Heart right ventricle (tissue), 16 donors: ENCODE results near the gene PDIA6. TPM values are rescaled to one million over a fixed set of nuclear protein-coding genes. Genes with fewer than 3 reads are reported as not detected.

Experiments used
- ATAC-seq, 8 donors: fragments of 200-7000 bp; cut with Tn5 transposase; one replicate each; pipeline ENCODE4 v1.9.1; 2020; ENCODE audit warnings: mild to moderate bottlenecking in 8 of 8, moderate library complexity in 8 of 8, moderate number of reproducible peaks in 1 of 8
- DNase-seq, 2 donors: peaks; one replicate each; pipeline ENCODE4 v3.0.0-alpha.2; 2020
- H3K27ac ChIP-seq, 10 donors: fragments of 200-600 bp; sonication (generic) in 2 of 10; one replicate each; pipeline versions ENCODE4 v1.5.0 to v1.8.0; 2020 to 2022; ENCODE audit warnings: mild to moderate bottlenecking in 3 of 10
- H3K27me3 ChIP-seq, 7 donors: fragments of 200-600 bp; one replicate each; pipeline ENCODE4 v1.8.0; 2021 to 2022; ENCODE audit warnings: mild to moderate bottlenecking in 2 of 7
- H3K36me3 ChIP-seq, 9 donors: fragments of 200-600 bp; sonication (generic) in 1 of 9; one replicate each; pipeline versions ENCODE4 v1.5.0 to v1.8.0; 2020 to 2022; ENCODE audit warnings: mild to moderate bottlenecking in 2 of 9
- H3K4me1 ChIP-seq, 9 donors: fragments of 200-600 bp; sonication (generic) in 1 of 9; one replicate each; pipeline versions ENCODE4 v1.5.0 to v1.8.0; 2020 to 2022; ENCODE audit warnings: mild to moderate bottlenecking in 4 of 9
- H3K4me3 ChIP-seq, 10 donors: fragments of 200-600 bp; sonication (generic) in 2 of 10; one replicate each; pipeline versions ENCODE4 v1.5.0 to v1.8.0; 2020 to 2022; ENCODE audit warnings: mild to moderate bottlenecking in 7 of 10, moderate library complexity in 2 of 10
- H3K9me3 ChIP-seq, 11 donors: fragments of 200-600 bp in 10 of 11; sonication (generic) in 2 of 11; one replicate each; pipeline versions ENCODE4 v1.5.0 to v1.8.0; 2013 to 2022; ENCODE audit warnings: mild to moderate bottlenecking in 2 of 11, control low read depth in 1 of 11, moderate library complexity in 1 of 11
- WGBS, 2 donors: extraction: QIAGEN DNeasy Blood & Tissue Kit; methylation state at CpG; one replicate each; pipeline ENCODE4 v1.1.7; 2013; ENCODE audit warnings: inconsistent platforms in 1 of 2; 5-methylcytosine and 5-hydroxymethylcytosine counted together
- intact Hi-C, 10 donors: fragments of 100-400 bp; cut with DNase I; formaldehyde crosslinking; loops; one replicate each; pipeline versions ENCODE4 v1.11.1 to v1.14.2; 2022
- polyA plus RNA-seq, 2 donors: library from polyadenylated mRNA; stranded (reverse); fragments of 200-250 nt; gene quantifications; one replicate each; pipeline ENCODE4 v1.2.3, GENCODE V29; 2013
- total RNA-seq, 10 donors: library from RNA; stranded (reverse); fragmentation: NEBNext Ultra II Directional in 3 of 10; extraction: Animal tissue kit (Norgen Biotek cat#: 25700) in 3 of 10; gene quantifications; one replicate each; pipeline versions ENCODE4 v1.2.1 to v1.2.4, GENCODE V29; 2021 to 2023
- TF ChIP-seq, protein P1 (sequence below), 9 donors: fragments of 200-600 bp; sonication (generic) in 2 of 9; IDR thresholded peaks; one replicate each; pipeline versions ENCODE4 v1.5.0 to v1.8.0; 2021 to 2022; ENCODE audit warnings: antibody characterized with exemption in 9 of 9, mild to moderate bottlenecking in 5 of 9, moderate library complexity in 1 of 9
- donor health status: Arrhythmogenic right ventricular cardiomyopathy.
- donor health status: ischemic (EF 13 %, LVEDD 7.1; RV severe dilation, severe dysfunction).
- donor health status: healthy with polysubstance abuse.
- donor health status: DM: no; HTN: yes; CAD: no.
- donor health status: DM: no; HTN: no; CAD: no.
- donor health status: ischemic (EF 25% LVEDD 6.9; RV normal size, moderate dysfunction).
- donor health status: ischemic (EF 25% LVEDD 5.7; RV mildly dilated, moderate dysfunction).
- donor health status: healthy.
- donor health status: DM: yes; HTN: yes; CAD: no.
- donor health status: Ischemic cardiomyopathy.
- donor health status: ischemic (EF 35%, LVEDD 5.7; RV mildly dilated, moderate dysfunction).
- donor health status: nonischemic (EF 11% LVEDD 7.7; RV severe dilation, severe dysfunction).
- donor health status: DM: yes; HTN: yes; CAD: no.
- donor health status: PGD.
- donor health status: ischemic (EF 29% LVEDD 5.4; RV normal size, mild dysfunction).
- donor health status: nonischemic (EF 23%, LVEDD 6.1; RV moderate dilation, normal function).

The PDIA6 gene
- total and polyA plus RNA-seq, 12 donors = 24.7 to 317 (median 107) TPM

DNA sequence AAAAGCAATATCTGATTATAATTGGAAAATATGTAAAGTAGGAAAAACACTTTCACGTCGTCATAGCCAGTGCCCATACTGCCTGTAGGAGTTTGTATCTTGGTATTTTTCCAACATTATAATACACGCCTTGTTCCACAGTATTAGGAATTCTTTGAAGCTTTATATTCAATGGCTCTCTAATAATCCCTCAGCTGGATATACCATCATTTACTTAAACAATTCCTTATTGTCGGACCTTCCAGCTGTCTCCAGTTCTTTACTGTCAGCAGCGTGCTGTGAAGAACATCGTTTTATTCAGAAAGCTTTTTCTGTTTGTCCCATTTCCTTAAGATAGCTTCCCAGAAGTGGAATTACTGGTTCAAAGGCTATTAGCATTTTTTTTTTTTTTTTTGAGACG, 59.4 kb downstream of the PDIA6 start:
- Histone ChIP-seq H3K9me3 (no peaks in the 10 kb centered on the region), H3K27ac (no peak overlapping the region), H3K36me3 (no peaks in the 10 kb centered on the region), H3K4me1 (no peaks in the 10 kb centered on the region), H3K27me3 (peaks cover 0 to 7% (median 4%) of the 10 kb centered on the region in 7 donors), H3K4me3 (no peak overlapping the region)
- intact Hi-C loops = no loop called here
- WGBS, 2 donors = 64% methylated on average over 7 of the region's 7 CpGs
- no peak for ATAC-seq
- no peak for DNase-seq
- TF ChIP-seq, protein P1, sequence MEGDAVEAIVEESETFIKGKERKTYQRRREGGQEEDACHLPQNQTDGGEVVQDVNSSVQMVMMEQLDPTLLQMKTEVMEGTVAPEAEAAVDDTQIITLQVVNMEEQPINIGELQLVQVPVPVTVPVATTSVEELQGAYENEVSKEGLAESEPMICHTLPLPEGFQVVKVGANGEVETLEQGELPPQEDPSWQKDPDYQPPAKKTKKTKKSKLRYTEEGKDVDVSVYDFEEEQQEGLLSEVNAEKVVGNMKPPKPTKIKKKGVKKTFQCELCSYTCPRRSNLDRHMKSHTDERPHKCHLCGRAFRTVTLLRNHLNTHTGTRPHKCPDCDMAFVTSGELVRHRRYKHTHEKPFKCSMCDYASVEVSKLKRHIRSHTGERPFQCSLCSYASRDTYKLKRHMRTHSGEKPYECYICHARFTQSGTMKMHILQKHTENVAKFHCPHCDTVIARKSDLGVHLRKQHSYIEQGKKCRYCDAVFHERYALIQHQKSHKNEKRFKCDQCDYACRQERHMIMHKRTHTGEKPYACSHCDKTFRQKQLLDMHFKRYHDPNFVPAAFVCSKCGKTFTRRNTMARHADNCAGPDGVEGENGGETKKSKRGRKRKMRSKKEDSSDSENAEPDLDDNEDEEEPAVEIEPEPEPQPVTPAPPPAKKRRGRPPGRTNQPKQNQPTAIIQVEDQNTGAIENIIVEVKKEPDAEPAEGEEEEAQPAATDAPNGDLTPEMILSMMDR (IDR thresholded peaks at IDR 0.05) = no peak

DNA sequence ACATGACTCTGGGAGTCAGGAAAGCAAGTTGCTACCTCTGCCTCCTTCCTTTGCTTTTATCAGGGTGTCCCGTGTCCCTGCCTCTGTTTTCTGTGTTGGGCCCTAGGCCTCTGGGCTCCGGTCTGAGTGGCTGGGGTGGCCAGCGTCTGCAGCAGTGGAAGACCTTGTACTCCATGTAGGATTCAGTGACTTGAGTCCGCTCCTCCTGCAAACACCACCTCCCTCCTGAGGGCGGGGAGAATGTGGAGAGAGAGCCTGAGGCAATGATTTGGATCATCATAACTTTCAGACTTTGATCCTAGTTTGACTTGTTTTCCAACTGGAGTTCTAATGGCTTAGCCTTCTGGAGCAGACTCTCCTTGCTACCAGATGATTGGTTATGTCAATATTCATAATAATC, 60.3 kb downstream of the PDIA6 start:
- DNase-seq (no peak), ATAC-seq (no peak)
- Histone ChIP-seq H3K27ac (no peak overlapping the region), H3K27me3 (peaks cover 0 to 6% (median 4%) of the 10 kb centered on the region in 7 donors), H3K9me3 (no peaks in the 10 kb centered on the region), H3K4me3 (no peak overlapping the region), H3K4me1 (no peaks in the 10 kb centered on the region), H3K36me3 (no peaks in the 10 kb centered on the region)
- TF ChIP-seq, protein P1 (IDR thresholded peaks at IDR 0.05) = no peak
- 82 to 90% methylated on average over 5 of the region's 5 CpGs for WGBS, 2 donors
- intact Hi-C loops = no loop called here

DNA sequence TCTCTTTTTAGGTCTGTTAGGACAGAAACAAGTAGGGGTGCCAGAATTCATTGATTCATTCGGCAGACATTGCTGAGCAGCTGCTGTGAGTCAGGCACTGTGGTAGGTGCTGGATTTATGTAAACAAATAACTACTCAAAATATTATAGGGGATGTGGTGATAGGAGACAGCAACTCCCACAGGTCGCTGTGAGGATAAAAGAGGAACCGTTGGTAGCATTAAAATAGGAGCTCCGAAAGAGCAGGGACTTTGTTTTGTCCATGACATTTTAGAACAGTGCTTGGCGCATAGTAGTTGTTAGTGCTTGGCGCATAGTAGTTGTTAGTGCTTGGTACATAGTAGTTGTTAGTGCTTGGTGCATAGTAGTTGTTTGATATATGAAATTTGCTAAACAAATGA, 62.0 kb downstream of the PDIA6 start:
- Histone ChIP-seq H3K4me1 (no peaks in the 10 kb centered on the region), H3K9me3 (no peaks in the 10 kb centered on the region), H3K4me3 (no peak overlapping the region), H3K36me3 (no peaks in the 10 kb centered on the region), H3K27me3 (peaks cover 0 to 6% (median 3%) of the 10 kb centered on the region in 7 donors), H3K27ac (no peak overlapping the region)
- no peak for DNase-seq
- TF ChIP-seq, protein P1 (IDR thresholded peaks at IDR 0.05) = no peak
- 80 to 83% methylated on average over 6 of the region's 6 CpGs for WGBS, 2 donors
- intact Hi-C loops = no loop called here
- no peak for ATAC-seq

DNA sequence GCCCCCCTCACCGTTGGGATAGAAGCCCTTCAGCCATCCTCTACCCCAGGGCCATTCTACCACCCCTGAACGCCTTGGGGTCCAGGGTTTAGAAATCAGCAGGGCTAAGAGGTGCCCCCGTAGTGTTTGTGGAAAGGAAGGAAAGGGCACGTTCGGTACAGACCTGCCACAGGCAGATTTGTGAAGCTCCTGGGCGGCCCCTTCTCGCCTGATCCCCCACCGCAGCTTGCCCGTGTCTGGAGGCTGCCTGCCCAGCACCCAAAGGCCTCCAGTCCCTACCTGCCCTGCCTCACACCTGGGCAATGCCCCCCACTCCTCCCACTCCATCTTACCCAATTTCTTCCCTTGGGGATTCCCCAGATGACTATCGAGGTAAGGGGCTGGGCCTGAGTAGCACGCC, 69.9 kb downstream of the PDIA6 start:
- no peaks in the 10 kb centered on the region for H3K27me3 ChIP-seq
- TF ChIP-seq, protein P1 (IDR thresholded peaks at IDR 0.05) = no peak
- WGBS, 2 donors = 85 to 91% methylated on average over 11 of the region's 11 CpGs
- no peaks in the 10 kb centered on the region for H3K36me3 ChIP-seq
- no peak for ATAC-seq
- intact Hi-C loops = no loop called here
- no peaks in the 10 kb centered on the region for H3K9me3 ChIP-seq
- H3K27ac ChIP-seq = no peak overlapping the region
- H3K4me3 ChIP-seq = no peak overlapping the region
- no peak for DNase-seq
- H3K4me1 ChIP-seq = no peaks in the 10 kb centered on the region
